HepG2 (cell line): ENCODE results near the gene POLE. TPM values are rescaled to one million over a fixed set of nuclear protein-coding genes. Genes with fewer than 3 reads are reported as not detected.

Experiments
- ATAC-seq: fragments of 200-7000 bp; cut with Tn5 transposase; 3 replicates; pipeline ENCODE4 v1.9.1; 2020; ENCODE audit warnings: mild to moderate bottlenecking, moderate library complexity
- BruUV-seq: library from RNA; stranded (reverse); fragments of 400-500 nt; replicated peaks from 2 replicates; lab custom pipeline; 2021; lab: Mats Ljungman, UMichigan
- CTCF ChIA-PET: fragments of 300-600 bp; formaldehyde crosslinking; extraction: SDS; loops from one replicate; lab custom pipeline; 2021; ENCODE audit warnings: low total read pairs, inconsistent platforms, low intra/inter-chr PET ratio; lab: Yijun Ruan, JAX
- POLR2A ChIA-PET: fragments of 350-600 bp; sonication (Branson Sonifier 250); formaldehyde crosslinking; loops from one replicate; lab custom pipeline; 2020; ENCODE audit warnings: antibody characterized with exemption, inconsistent platforms; lab: Yijun Ruan, JAX
- DNase-seq: peaks from one replicate; pipeline ENCODE4 v3.0.0-alpha.2; 2015; ENCODE audit warnings: low spot score
- FAIRE-seq: peaks from 3 replicates; lab custom pipeline; 2011; peaks lifted over from hg19 to GRCh38; lab: Jason Lieb, UNC
- H2AFZ ChIP-seq: one replicate; pipeline ENCODE4 v1.6.1; 2011; ENCODE audit warnings: low read length, inconsistent platforms
- H3K27ac ChIP-seq: fragments of 300-600 bp; 3 replicates; pipeline ENCODE4 v1.8.0; 2011; ENCODE audit warnings: mixed run types, mild to moderate bottlenecking, mixed read lengths, low read length, inconsistent platforms; ENCODE audit not compliant: insufficient read depth; ENCODE audit errors: extremely low read length
- H3K27me3 ChIP-seq, 2 experiments: fragments of 200-600 bp in 1 of 2; 2 replicates in 1 of 2; 3 replicates in 1 of 2; pipeline versions ENCODE4 v1.6.0 to v1.8.0; 2011; ENCODE audit warnings: low read length in 2 of 2, mild to moderate bottlenecking in 2 of 2, moderate library complexity in 2 of 2, inconsistent platforms in 1 of 2; ENCODE audit not compliant: insufficient read depth in 2 of 2, control insufficient read depth in 1 of 2
- H3K36me3 ChIP-seq, 2 experiments: fragments of 200-600 bp in 1 of 2; replicated peaks in 1 of 2; 2 replicates in 1 of 2; 3 replicates in 1 of 2; pipeline versions ENCODE4 v1.5.1 to v1.8.0; 2011; ENCODE audit warnings: low read length in 2 of 2, inconsistent platforms in 1 of 2; ENCODE audit not compliant: insufficient read depth in 2 of 2, control insufficient read depth in 1 of 2
- H3K4me1 ChIP-seq: 2 replicates; pipeline ENCODE4 v1.5.1; 2012; ENCODE audit warnings: low read length, inconsistent platforms; ENCODE audit not compliant: insufficient read depth
- H3K4me2 ChIP-seq: 2 replicates; pipeline ENCODE4 v1.6.0; 2011; ENCODE audit warnings: low read depth, low read length, inconsistent platforms
- H3K4me3 ChIP-seq, 3 experiments: fragments of 200-600 bp in 1 of 3; sonication (generic), shearing (Covaris generic) in 1 of 3; replicated peaks in 1 of 3; 2 replicates each; pipeline ENCODE4 v1.5.1; 2011 to 2016; ENCODE audit warnings: low read length in 3 of 3, inconsistent platforms in 2 of 3, low read depth in 2 of 3, mild to moderate bottlenecking in 2 of 3, control low read depth in 1 of 3, mixed read lengths in 1 of 3; ENCODE audit not compliant: insufficient read depth in 1 of 3
- H3K79me2 ChIP-seq: one replicate; pipeline ENCODE4 v1.6.1; 2011; ENCODE audit warnings: low read length, inconsistent platforms; ENCODE audit not compliant: insufficient read depth
- H3K9ac ChIP-seq: 2 replicates; pipeline ENCODE4 v1.6.0; 2011; ENCODE audit warnings: mild to moderate bottlenecking, low read depth, low read length, inconsistent platforms; ENCODE audit not compliant: insufficient read depth
- H3K9me3 ChIP-seq: 2 replicates; pipeline ENCODE4 v1.5.1; 2012; ENCODE audit warnings: mild to moderate bottlenecking, low read length
- H4K20me1 ChIP-seq: 2 replicates; pipeline ENCODE4 v1.6.0; 2011; ENCODE audit warnings: inconsistent platforms, mild to moderate bottlenecking, low read length, moderate library complexity; ENCODE audit not compliant: insufficient read depth
- BATF2 ChIP-seq: sonication (generic); formaldehyde crosslinking; IDR thresholded peaks from 2 replicates; pipeline ENCODE4 v1.8.0; 2022; ENCODE audit warnings: mild to moderate bottlenecking, missing genetic modification reagents, moderate library complexity
- BCL3 ChIP-seq: sonication (generic); formaldehyde crosslinking; IDR thresholded peaks from 2 replicates; pipeline ENCODE4 v1.5.1; 2020; ENCODE audit warnings: mild to moderate bottlenecking, missing genetic modification reagents, moderate library complexity
- HMGXB4 ChIP-seq, 2 experiments: sonication (generic) in 1 of 2; formaldehyde crosslinking in 1 of 2; IDR thresholded peaks; 2 replicates each; pipeline versions ENCODE4 v1.4.0 to v1.6.1; 2018 to 2020; ENCODE audit warnings: missing genetic modification reagents in 2 of 2, borderline replicate concordance in 1 of 2, low read depth in 1 of 2, mild to moderate bottlenecking in 1 of 2, missing biosample characterization in 1 of 2
- HNRNPLL ChIP-seq: fragments of 200-400 bp; formaldehyde crosslinking; IDR thresholded peaks from 2 replicates; pipeline ENCODE4 v1.6.1; 2017; ENCODE audit warnings: mild to moderate bottlenecking, low read depth, low read length; ENCODE audit not compliant: poor library complexity, severe bottlenecking
- ISX ChIP-seq: sonication (generic); formaldehyde crosslinking; conservative IDR thresholded peaks from 2 replicates; pipeline ENCODE4 v1.5.0; 2020; ENCODE audit warnings: missing genetic modification reagents
- MAFF ChIP-seq: IDR thresholded peaks from 2 replicates; pipeline ENCODE4 v1.6.1; 2011; ENCODE audit warnings: low read depth, low read length, improper control_type of control experiment
- MXD4 ChIP-seq: IDR thresholded peaks from 2 replicates; pipeline ENCODE4 v1.6.1; 2016; ENCODE audit warnings: mild to moderate bottlenecking, missing biosample characterization, missing genetic modification reagents
- TEAD2 ChIP-seq: sonication (generic); formaldehyde crosslinking; IDR thresholded peaks from 2 replicates; pipeline ENCODE4 v1.9.0; 2021; ENCODE audit warnings: missing genetic modification reagents
- ZBTB14 ChIP-seq: sonication (generic); formaldehyde crosslinking; IDR thresholded peaks from 2 replicates; pipeline ENCODE4 v1.4.0; 2020; ENCODE audit warnings: missing genetic modification reagents
- ZMAT5 ChIP-seq: sonication (generic); formaldehyde crosslinking; IDR thresholded peaks from 2 replicates; pipeline ENCODE4 v1.5.0; 2020; ENCODE audit warnings: mild to moderate bottlenecking, low read depth, missing genetic modification reagents, borderline replicate concordance
- ZNF24 ChIP-seq: fragments of 450-650 bp; IDR thresholded peaks from 2 replicates; pipeline ENCODE4 v1.6.1; 2017; ENCODE audit warnings: antibody characterized with exemption, mild to moderate bottlenecking
- ZNF263 ChIP-seq: sonication (generic); formaldehyde crosslinking; IDR thresholded peaks from 2 replicates; pipeline ENCODE4 v1.4.0; 2020; ENCODE audit warnings: missing genetic modification reagents
- ZNF619 ChIP-seq: sonication (generic); formaldehyde crosslinking; IDR thresholded peaks from 2 replicates; pipeline ENCODE4 v1.4.0; 2020; ENCODE audit warnings: mild to moderate bottlenecking, missing genetic modification reagents
- WGBS: methylation state at CpG from one replicate; pipeline ENCODE4 v1.1.6; 2017; ENCODE audit warnings: low lambda C conversion rate; 5-methylcytosine and 5-hydroxymethylcytosine counted together
- in situ Hi-C: cut with HindIII; loops from 2 replicates; pipeline ENCODE4 v1.10.0; 2017; ENCODE audit warnings: low pct_unique_long_range_greater_than_20kb; ENCODE audit not compliant: extremely low pct_ligation_motif_present
- intact Hi-C: fragments of 100-400 bp; cut with micrococcal nuclease; formaldehyde crosslinking; loops from one replicate; pipeline ENCODE4 v1.10.0; 2022; ENCODE audit not compliant: unreplicated experiment
- polyA plus RNA-seq, 8 experiments: library from polyadenylated mRNA; depleted of rRNA in 3 of 8; stranded (reverse) in 7 of 8; unstranded in 1 of 8; fragments of >200 nt; fragmentation: Illumina TruSeq in 4 of 8; extraction: Trizol in 4 of 8; gene quantifications; 2 replicates each; pipeline versions ENCODE4 v1.2.1 to v1.2.3, GENCODE V29; 2011 to 2016; ENCODE audit warnings: low read depth in 4 of 8, missing spikeins in 1 of 8, mixed read lengths in 1 of 8; ENCODE audit not compliant: insufficient read depth in 1 of 8
- total RNA-seq, 5 experiments: library from RNA; depleted of rRNA; stranded (reverse); fragments of >200 nt; fragmentation: Illumina TruSeq; extraction: Trizol; gene quantifications; 2 replicates each; pipeline ENCODE4 v1.2.3, GENCODE V29; 2016; ENCODE audit warnings: low read depth in 1 of 5

POLE gene
- total and polyA plus RNA-seq, 2 of the 13 experiments (the other 11 are each of a cell fraction or from before 2014, with no cell fraction given): 25.3 to 52.2 TPM

GRCh38 chr12:132597333-132598316, 89.5 kb downstream of the POLE start:
- Histone ChIP-seq H3K36me3 (no peaks in the 10 kb centered on the region), H3K79me2 (no peaks in the 10 kb centered on the region), H3K4me3 (peak overlapping the region in 2 of 3 experiments; percentile 28 to 35; a peak in 4 of 6 replicates), H2AFZ (no peak overlapping the region), H3K4me1 (peaks cover 44% of the 10 kb centered on the region), H3K4me2 (peak overlapping the region; percentile 33), H3K9me3 (no peaks in the 10 kb centered on the region), H4K20me1 (no peaks in the 10 kb centered on the region), H3K27ac (no peak overlapping the region), H3K27me3 (peaks cover 5 to 44% of the 10 kb centered on the region in 2 experiments; a peak in 4 of 5 replicates), H3K9ac (no peak overlapping the region)
- CTCF ChIA-PET: no interaction called here
- no peak for DNase-seq
- BruUV-seq: no TSS peak
- 8% methylated on average over 36 of the region's 58 CpGs for WGBS
- intact Hi-C loops: no loop called here
- POLR2A ChIA-PET: no interaction called here
- no peak for FAIRE-seq
- ATAC-seq: no peak
- in situ Hi-C loops: no loop called here
- peak; percentile 42; the same call in 1 of the 2 replicates for TF ChIP-seq ZBTB14
- TF ChIP-seq HNRNPLL: peak; percentile 17
- no peak for TF ChIP-seq ZNF619
- TF ChIP-seq TEAD2 (CRISPR knock-in tag): no peak
- no peak for TF ChIP-seq MAFF
- no peak for TF ChIP-seq BATF2 (CRISPR knock-in tag)
- no peak for TF ChIP-seq HMGXB4 (CRISPR knock-in tag; IDR thresholded peaks at IDR 0.05; ENCODE audit: borderline replicate concordance in 1 of 2, low read depth in 1 of 2)
- no peak for TF ChIP-seq MXD4 (CRISPR knock-in tag)
- TF ChIP-seq ZMAT5 (CRISPR knock-in tag): no peak
- no peak for TF ChIP-seq BCL3 (CRISPR knock-in tag)
- no peak for TF ChIP-seq ISX
- TF ChIP-seq ZNF24: no peak
- TF ChIP-seq ZNF263 (CRISPR knock-in tag): no peak
